GM19467 (cell line): ENCODE measurements around the gene BAG1.

ENCODE experiments used
- ATAC-seq: cut with Tn5 transposase; IDR thresholded peaks from one replicate; pipeline ENCODE4 v1.9.1; 2021; ENCODE audit warnings: mild to moderate bottlenecking, moderate library complexity; ENCODE audit not compliant: unreplicated experiment

The BAG1 gene

GRCh38 chr9:33220681-33221567 is 43.6 kb downstream of the BAG1 start:
- no peak for ATAC-seq

DNA sequence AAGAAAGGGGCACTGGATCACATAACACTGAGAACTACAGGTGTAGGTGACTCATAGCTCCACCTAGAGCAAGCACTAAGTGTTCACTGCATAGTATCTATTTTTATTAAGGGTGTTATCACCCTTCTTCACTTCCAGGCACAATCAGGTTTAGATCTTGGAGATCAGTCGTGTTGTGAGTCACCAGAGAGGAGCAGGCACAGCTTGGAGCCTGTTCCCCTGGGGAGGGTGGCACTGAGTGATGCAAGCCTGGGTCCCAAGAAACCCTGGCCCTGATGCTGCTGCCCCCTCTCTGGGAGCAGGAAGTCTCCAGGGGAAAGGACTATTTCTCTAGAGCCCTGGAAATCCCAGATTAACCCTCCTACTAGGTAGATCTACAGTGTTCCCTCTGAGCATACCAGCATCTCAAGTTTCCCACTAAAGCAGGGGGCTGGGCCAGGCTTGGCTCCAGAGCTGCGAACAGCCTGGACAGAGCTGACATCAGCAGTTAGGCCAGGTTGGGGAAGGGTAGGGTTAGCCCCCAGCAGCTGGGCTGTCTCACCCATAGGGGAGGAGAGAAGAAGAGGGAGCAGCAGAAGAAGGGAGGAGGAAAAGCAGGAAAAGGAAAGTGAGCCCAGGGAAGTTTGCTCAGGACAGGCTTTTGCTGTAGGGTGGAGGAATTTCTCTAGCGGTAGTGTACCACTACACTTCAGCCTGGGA is 52.7 kb downstream of the BAG1 start:
- ATAC-seq: no peak

- no peak for ATAC-seq
These were observed 54.3 kb downstream of the BAG1 start for GRCh38 chr9:33210006-33210715.

DNA sequence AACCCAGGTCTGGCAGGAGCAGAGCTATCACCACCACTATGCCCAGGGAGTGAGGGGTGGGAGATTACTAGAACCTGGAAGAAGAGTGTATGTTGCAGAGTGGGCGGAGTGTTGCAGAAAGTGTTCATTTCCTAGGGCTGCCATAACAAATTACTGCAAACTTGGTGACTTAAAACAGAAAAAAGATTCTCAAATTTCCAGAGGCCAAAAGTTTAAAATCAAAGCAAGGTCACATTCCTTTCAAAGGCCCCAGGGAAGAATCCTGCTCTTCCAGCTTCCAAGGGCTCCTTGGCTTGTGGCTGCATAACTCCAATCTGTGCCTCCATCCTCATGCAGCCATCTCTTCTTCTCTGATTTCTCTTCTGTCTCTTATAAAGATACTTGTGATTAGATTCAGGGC is 55.1 kb downstream of the BAG1 start:
- no peak for ATAC-seq

- peak; percentile 100 for ATAC-seq
These were observed 61.8 kb downstream of the BAG1 start for GRCh38 chr9:33202552-33203201.
